ENCODE results near the gene LY86. TPM values are rescaled to one million over a fixed set of nuclear protein-coding genes. Genes with fewer than 3 reads are reported as not detected.

LY86 gene
- total and polyA plus RNA-seq, 2 donors (not counting 1 experiment from before 2014, with no cell fraction given): 68.7 to 90.2 TPM

DNA sequence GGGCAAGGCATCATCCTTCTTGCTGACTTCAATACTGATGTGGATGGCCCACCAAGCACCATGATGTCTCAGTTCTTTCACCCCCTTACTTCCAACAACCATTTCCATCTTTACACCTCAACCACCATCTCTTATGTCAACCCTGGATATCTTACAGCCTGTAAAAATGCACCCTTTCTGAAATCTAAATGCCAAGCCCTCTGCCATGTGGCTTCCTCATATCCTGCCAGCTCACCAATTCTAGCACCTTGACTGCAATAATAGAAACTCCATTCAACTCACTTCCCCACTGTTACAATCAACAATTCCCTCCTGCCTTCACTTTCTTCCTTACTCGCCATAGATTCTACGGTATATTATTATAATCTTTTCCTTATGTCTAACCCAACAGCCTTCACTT, 57.9 kb downstream of the LY86 start:
- intact Hi-C loops (cut with micrococcal nuclease): no loop called here
- H3K4me1 ChIP-seq (ENCODE audit: control insufficient read depth in 2 of 2, insufficient read depth in 2 of 2, low read length in 2 of 2): no peaks in the 10 kb centered on the region
- no CpG with 5 or more reads among the region's 2 CpGs for WGBS (ENCODE audit: insufficient coverage)
- ATAC-seq (ENCODE audit: low read depth) (no peak), DNase-seq (no peak)
- H4K20me1 ChIP-seq (ENCODE audit: control insufficient read depth, insufficient read depth, low read length, poor library complexity, severe bottlenecking): peaks cover 9% of the 10 kb centered on the region
- peaks cover 6 to 86% of the 10 kb centered on the region in 2 experiments for H3K36me3 ChIP-seq (replicated peaks in 1 of 2; ENCODE audit: control extremely low read depth in 1 of 2, control insufficient read depth in 1 of 2, extremely low read depth in 1 of 2, insufficient read depth in 2 of 2, low read length in 1 of 2)
- H2AFZ ChIP-seq (ENCODE audit: insufficient read depth, low read depth, low read length, poor library complexity, severe bottlenecking): no peak overlapping the region
- H3K9me3 ChIP-seq (ENCODE audit: control extremely low read depth in 1 of 3, control insufficient read depth in 2 of 3, insufficient read depth in 1 of 3, low read length in 2 of 3): no peaks in the 10 kb centered on the region
- ChIA-PET POLR2A (no interaction called here), CTCF (interaction anchor here (0.9 to 2.6 kb wide), 3 partner anchors 16 to 87 kb away, joined by 3 to 11 read pairs (median 3); no protein-coding TSS in a partner anchor)
- TF ChIP-seq, protein P1, sequence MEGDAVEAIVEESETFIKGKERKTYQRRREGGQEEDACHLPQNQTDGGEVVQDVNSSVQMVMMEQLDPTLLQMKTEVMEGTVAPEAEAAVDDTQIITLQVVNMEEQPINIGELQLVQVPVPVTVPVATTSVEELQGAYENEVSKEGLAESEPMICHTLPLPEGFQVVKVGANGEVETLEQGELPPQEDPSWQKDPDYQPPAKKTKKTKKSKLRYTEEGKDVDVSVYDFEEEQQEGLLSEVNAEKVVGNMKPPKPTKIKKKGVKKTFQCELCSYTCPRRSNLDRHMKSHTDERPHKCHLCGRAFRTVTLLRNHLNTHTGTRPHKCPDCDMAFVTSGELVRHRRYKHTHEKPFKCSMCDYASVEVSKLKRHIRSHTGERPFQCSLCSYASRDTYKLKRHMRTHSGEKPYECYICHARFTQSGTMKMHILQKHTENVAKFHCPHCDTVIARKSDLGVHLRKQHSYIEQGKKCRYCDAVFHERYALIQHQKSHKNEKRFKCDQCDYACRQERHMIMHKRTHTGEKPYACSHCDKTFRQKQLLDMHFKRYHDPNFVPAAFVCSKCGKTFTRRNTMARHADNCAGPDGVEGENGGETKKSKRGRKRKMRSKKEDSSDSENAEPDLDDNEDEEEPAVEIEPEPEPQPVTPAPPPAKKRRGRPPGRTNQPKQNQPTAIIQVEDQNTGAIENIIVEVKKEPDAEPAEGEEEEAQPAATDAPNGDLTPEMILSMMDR (IDR thresholded peaks at IDR 0.05): no peak
- TF ChIP-seq EZH2 (IDR thresholded peaks at IDR 0.05; ENCODE audit: borderline replicate concordance, insufficient read depth, low read depth, low read length, poor library complexity, severe bottlenecking): no peak
- Mint-ChIP-seq H3K4me1 (peaks cover 3% of the 10 kb centered on the region), H3K27me3 (no peaks in the 10 kb centered on the region), H3K27ac (no peak overlapping the region), H3K4me3 (no peak overlapping the region), H3K9me3 (ENCODE audit: insufficient read depth) (no peaks in the 10 kb centered on the region)
- no peak overlapping the region for H3K4me2 ChIP-seq (replicated peaks; ENCODE audit: low read depth, low read length, poor library complexity, severe bottlenecking)
- H3K79me2 ChIP-seq (ENCODE audit: control insufficient read depth, insufficient read depth, low read length): no peaks in the 10 kb centered on the region
- H3K9ac ChIP-seq (ENCODE audit: low read length): no peak overlapping the region
- no peak overlapping the region for H3K27ac ChIP-seq (ENCODE audit: low read length in 2 of 2)
- H3K27me3 ChIP-seq (replicated peaks in 1 of 4; ENCODE audit: control extremely low read depth in 1 of 4, control insufficient read depth in 3 of 4, insufficient read depth in 4 of 4, low read length in 3 of 4): no peaks in the 10 kb centered on the region
- H3K4me3 ChIP-seq (ENCODE audit: control extremely low read depth in 1 of 5, extremely low read depth in 1 of 5, insufficient read depth in 1 of 5, low read depth in 2 of 5, low read length in 4 of 5): no peak overlapping the region

DNA sequence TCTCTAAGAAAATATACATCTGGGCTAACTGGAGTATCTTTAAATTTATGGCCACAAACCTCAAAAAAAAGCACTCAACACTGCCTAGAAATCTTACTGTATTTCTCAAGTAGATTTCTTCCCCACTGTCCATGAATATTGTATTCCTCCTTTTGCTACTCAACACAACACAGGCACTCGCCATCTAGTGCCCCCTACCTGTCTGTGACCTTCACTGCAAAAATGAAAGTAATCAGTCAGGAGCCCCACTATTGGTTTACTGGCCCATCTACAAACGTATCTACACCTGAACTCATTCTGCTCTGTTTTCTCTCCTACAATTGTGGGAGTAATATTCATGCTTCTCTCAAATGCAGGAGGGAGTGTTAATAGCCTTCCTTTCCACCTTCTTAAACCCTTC, 58.3 kb downstream of the LY86 start:
- Histone ChIP-seq H3K4me1 (ENCODE audit: control insufficient read depth in 2 of 2, insufficient read depth in 2 of 2, low read length in 2 of 2) (no peaks in the 10 kb centered on the region), H2AFZ (ENCODE audit: insufficient read depth, low read depth, low read length, poor library complexity, severe bottlenecking) (no peak overlapping the region), H3K79me2 (ENCODE audit: control insufficient read depth, insufficient read depth, low read length) (no peaks in the 10 kb centered on the region), H3K9ac (ENCODE audit: low read length) (no peak overlapping the region), H4K20me1 (ENCODE audit: control insufficient read depth, insufficient read depth, low read length, poor library complexity, severe bottlenecking) (peaks cover 4% of the 10 kb centered on the region), H3K27ac (ENCODE audit: low read length in 2 of 2) (no peak overlapping the region), H3K36me3 (replicated peaks in 1 of 2; ENCODE audit: control extremely low read depth in 1 of 2, control insufficient read depth in 1 of 2, extremely low read depth in 1 of 2, insufficient read depth in 2 of 2, low read length in 1 of 2) (peaks cover 6 to 86% of the 10 kb centered on the region in 2 experiments), H3K4me3 (ENCODE audit: control extremely low read depth in 1 of 5, extremely low read depth in 1 of 5, insufficient read depth in 1 of 5, low read depth in 2 of 5, low read length in 4 of 5) (no peak overlapping the region), H3K9me3 (ENCODE audit: control extremely low read depth in 1 of 3, control insufficient read depth in 2 of 3, insufficient read depth in 1 of 3, low read length in 2 of 3) (no peaks in the 10 kb centered on the region), H3K27me3 (replicated peaks in 1 of 4; ENCODE audit: control extremely low read depth in 1 of 4, control insufficient read depth in 3 of 4, insufficient read depth in 4 of 4, low read length in 3 of 4) (no peaks in the 10 kb centered on the region), H3K4me2 (replicated peaks; ENCODE audit: low read depth, low read length, poor library complexity, severe bottlenecking) (no peak overlapping the region)
- H3K9me3 Mint-ChIP-seq (ENCODE audit: insufficient read depth): no peaks in the 10 kb centered on the region
- ChIA-PET POLR2A (no interaction called here), CTCF (interaction anchor here (0.9 to 2.6 kb wide), 2 partner anchors 16 to 88 kb away, joined by 3 to 11 read pairs; no protein-coding TSS in a partner anchor)
- DNase-seq: no peak
- no peak overlapping the region for H3K4me3 Mint-ChIP-seq
- WGBS (ENCODE audit: insufficient coverage): 100% methylated on average over 1 of the region's 2 CpGs
- ATAC-seq (ENCODE audit: low read depth): no peak
- no peak overlapping the region for H3K27ac Mint-ChIP-seq
- H3K4me1 Mint-ChIP-seq: peaks cover 3% of the 10 kb centered on the region
- intact Hi-C loops (cut with micrococcal nuclease): loop anchor here (1.0 kb wide), 1 partner anchor 90 kb away; no protein-coding TSS in a partner anchor
- TF ChIP-seq EZH2 (IDR thresholded peaks at IDR 0.05; ENCODE audit: borderline replicate concordance, insufficient read depth, low read depth, low read length, poor library complexity, severe bottlenecking): no peak
- TF ChIP-seq, protein P1 (IDR thresholded peaks at IDR 0.05): peak; percentile 29
- no peaks in the 10 kb centered on the region for H3K27me3 Mint-ChIP-seq

Measured in B cell (primary cell).